Mesendoderm (in vitro differentiated cells): ENCODE data around the gene PLEKHO2.

Experiments used
- DNase-seq: peaks from one replicate; pipeline ENCODE4 v3.0.0; 2013
- H2AK5ac ChIP-seq: 2 replicates; pipeline ENCODE4 v1.6.1; 2013; ENCODE audit warnings: low read length, inconsistent platforms
- H2BK120ac ChIP-seq: 2 replicates; pipeline ENCODE4 v1.6.1; 2013; ENCODE audit warnings: low read depth, mild to moderate bottlenecking, low read length, moderate library complexity, mixed read lengths
- H2BK15ac ChIP-seq: replicated peaks from 2 replicates; pipeline ENCODE4 v1.6.1; 2013; ENCODE audit warnings: low read depth, mild to moderate bottlenecking, moderate library complexity
- H2BK5ac ChIP-seq: 2 replicates; pipeline ENCODE4 v1.6.1; 2013; ENCODE audit warnings: low read length, inconsistent platforms
- H3K18ac ChIP-seq: 2 replicates; pipeline ENCODE4 v1.6.1; 2013; ENCODE audit warnings: mild to moderate bottlenecking, low read length, mixed read lengths
- H3K23ac ChIP-seq: one replicate; pipeline ENCODE4 v1.6.1; 2013; ENCODE audit warnings: low read length
- H3K27ac ChIP-seq: 2 replicates; pipeline ENCODE4 v1.5.1; 2013; ENCODE audit warnings: low read depth, mild to moderate bottlenecking, inconsistent platforms, low read length, moderate library complexity
- H3K27me3 ChIP-seq: 2 replicates; pipeline ENCODE4 v1.6.1; 2013; ENCODE audit warnings: low read length, control low read depth, mild to moderate bottlenecking, inconsistent platforms; ENCODE audit not compliant: insufficient read depth, poor library complexity
- H3K36me3 ChIP-seq: 2 replicates; pipeline ENCODE4 v1.6.1; 2013; ENCODE audit warnings: low read length, inconsistent platforms; ENCODE audit not compliant: control insufficient read depth, insufficient read depth
- H3K4ac ChIP-seq: one replicate; pipeline ENCODE4 v1.6.1; 2013; ENCODE audit warnings: low read depth, mild to moderate bottlenecking, low read length, moderate library complexity
- H3K4me1 ChIP-seq: 2 replicates; pipeline ENCODE4 v1.6.1; 2013; ENCODE audit warnings: low read depth, low read length, inconsistent platforms; ENCODE audit not compliant: control insufficient read depth
- H3K4me2 ChIP-seq: 2 replicates; pipeline ENCODE4 v1.6.1; 2013; ENCODE audit warnings: low read length
- H3K4me3 ChIP-seq: 2 replicates; pipeline ENCODE4 v1.5.1; 2013; ENCODE audit warnings: mild to moderate bottlenecking, low read length
- H3K56ac ChIP-seq: one replicate; pipeline ENCODE4 v1.6.1; 2013; ENCODE audit warnings: low read length
- H3K79me1 ChIP-seq: 2 replicates; pipeline ENCODE4 v1.6.1; 2013; ENCODE audit warnings: low read length, inconsistent platforms
- H3K79me2 ChIP-seq: 2 replicates; pipeline ENCODE4 v1.6.1; 2013; ENCODE audit warnings: mild to moderate bottlenecking, low read length; ENCODE audit not compliant: control insufficient read depth, insufficient read depth
- H3K9ac ChIP-seq: 2 replicates; pipeline ENCODE4 v1.6.1; 2013; ENCODE audit warnings: low read length, inconsistent platforms
- H4K5ac ChIP-seq: one replicate; pipeline ENCODE4 v1.6.1; 2013; ENCODE audit warnings: low read length
- H4K8ac ChIP-seq: one replicate; pipeline ENCODE4 v1.6.1; 2013; ENCODE audit warnings: low read depth, mild to moderate bottlenecking, control low read depth, low read length, moderate library complexity
- WGBS: extraction: QIAGEN DNeasy Blood & Tissue Kit; methylation state at CpG from one replicate; pipeline ENCODE4 v1.1.7; 2013; ENCODE audit warnings: low lambda C conversion rate, missing lambda C conversion rate; ENCODE audit not compliant: insufficient coverage; ENCODE audit errors: extremely low coverage; 5-methylcytosine and 5-hydroxymethylcytosine counted together

The PLEKHO2 gene

GRCh38 chr15:64857421-64857820 is 15.7 kb downstream of the PLEKHO2 start:
- no peak overlapping the region for H3K27ac ChIP-seq
- no peak overlapping the region for H3K9ac ChIP-seq
- no peak overlapping the region for H3K56ac ChIP-seq
- no peak overlapping the region for H3K4ac ChIP-seq
- no peak overlapping the region for H2BK5ac ChIP-seq
- no peak overlapping the region for H3K23ac ChIP-seq
- H3K18ac ChIP-seq = no peak overlapping the region
- no peak overlapping the region for H4K8ac ChIP-seq
- no peaks in the 10 kb centered on the region for H3K27me3 ChIP-seq
- DNase-seq = peak; percentile 63
- H3K79me2 ChIP-seq = peaks cover 21% of the 10 kb centered on the region
- H3K4me1 ChIP-seq = peaks cover 8% of the 10 kb centered on the region
- H2AK5ac ChIP-seq = no peak overlapping the region
- no CpG with 5 or more reads among the region's 4 CpGs for WGBS
- H3K79me1 ChIP-seq = peaks cover 20% of the 10 kb centered on the region
- no peak overlapping the region for H3K4me2 ChIP-seq
- no peak overlapping the region for H2BK120ac ChIP-seq
- H3K36me3 ChIP-seq = peaks cover 2% of the 10 kb centered on the region
- H2BK15ac ChIP-seq = no peak overlapping the region
- H3K4me3 ChIP-seq = no peak overlapping the region
- no peak overlapping the region for H4K5ac ChIP-seq

- peaks cover 2% of the 10 kb centered on the region for H3K36me3 ChIP-seq
These were observed 16.4 kb downstream of the PLEKHO2 start for GRCh38 chr15:64858021-64858575.

GRCh38 chr15:64859226-64859625 is 17.5 kb downstream of the PLEKHO2 start:
- Histone ChIP-seq H2AK5ac (no peak overlapping the region), H2BK5ac (no peak overlapping the region), H2BK120ac (no peak overlapping the region), H2BK15ac (no peak overlapping the region), H3K27ac (no peak overlapping the region), H4K8ac (no peak overlapping the region), H3K4me3 (no peak overlapping the region), H3K56ac (no peak overlapping the region), H3K4me1 (peaks cover 8% of the 10 kb centered on the region), H3K23ac (no peak overlapping the region), H3K18ac (no peak overlapping the region), H3K4me2 (no peak overlapping the region), H3K9ac (no peak overlapping the region), H3K4ac (no peak overlapping the region), H3K79me1 (peaks cover 14% of the 10 kb centered on the region), H3K27me3 (no peaks in the 10 kb centered on the region), H3K79me2 (peaks cover 16% of the 10 kb centered on the region), H3K36me3 (peaks cover 2% of the 10 kb centered on the region), H4K5ac (no peak overlapping the region)
- no CpG with 5 or more reads among the region's 2 CpGs for WGBS
- no peak for DNase-seq

More at GRCh38 chr15:64858021-64858575, 16.4 kb downstream of the PLEKHO2 start:
- no peaks in the 10 kb centered on the region for H3K27me3 ChIP-seq
- H4K5ac ChIP-seq = no peak overlapping the region
- H3K79me1 ChIP-seq = peaks cover 20% of the 10 kb centered on the region
- no peak for DNase-seq
- no peak overlapping the region for H3K4me2 ChIP-seq
- no peak overlapping the region for H2AK5ac ChIP-seq
- no CpG with 5 or more reads among the region's 6 CpGs for WGBS
- peaks cover 20% of the 10 kb centered on the region for H3K79me2 ChIP-seq
- H3K4ac ChIP-seq = no peak overlapping the region
- H3K23ac ChIP-seq = no peak overlapping the region
- H3K9ac ChIP-seq = no peak overlapping the region
- H2BK5ac ChIP-seq = peak overlapping the region; percentile 12
- no peak overlapping the region for H3K4me3 ChIP-seq
- H3K56ac ChIP-seq = no peak overlapping the region
- no peak overlapping the region for H3K27ac ChIP-seq
- peaks cover 8% of the 10 kb centered on the region for H3K4me1 ChIP-seq
- no peak overlapping the region for H3K18ac ChIP-seq
- no peak overlapping the region for H2BK15ac ChIP-seq
- H4K8ac ChIP-seq = no peak overlapping the region
- no peak overlapping the region for H2BK120ac ChIP-seq

- H2AK5ac ChIP-seq = no peak overlapping the region
- no peak overlapping the region for H3K4me3 ChIP-seq
- H3K56ac ChIP-seq = no peak overlapping the region
- no peak overlapping the region for H3K27ac ChIP-seq
- no peaks in the 10 kb centered on the region for H3K27me3 ChIP-seq
- H4K5ac ChIP-seq = no peak overlapping the region
- H2BK5ac ChIP-seq = no peak overlapping the region
- peaks cover 14% of the 10 kb centered on the region for H3K79me1 ChIP-seq
- H2BK120ac ChIP-seq = no peak overlapping the region
- peaks cover 11% of the 10 kb centered on the region for H3K79me2 ChIP-seq
- H3K18ac ChIP-seq = no peak overlapping the region
- no peak overlapping the region for H3K23ac ChIP-seq
- no peak overlapping the region for H4K8ac ChIP-seq
- DNase-seq = no peak
- no peak overlapping the region for H3K9ac ChIP-seq
- peaks cover 3% of the 10 kb centered on the region for H3K36me3 ChIP-seq
- peaks cover 11% of the 10 kb centered on the region for H3K4me1 ChIP-seq
- no peak overlapping the region for H3K4me2 ChIP-seq
- H3K4ac ChIP-seq = no peak overlapping the region
- no peak overlapping the region for H2BK15ac ChIP-seq
- WGBS = no CpG with 5 or more reads among the region's 11 CpGs
These were observed 19.6 kb downstream of the PLEKHO2 start for GRCh38 chr15:64861331-64861730.

- no peak overlapping the region for H3K23ac ChIP-seq
- no peak overlapping the region for H3K4me2 ChIP-seq
- H2BK120ac ChIP-seq = no peak overlapping the region
- H2BK5ac ChIP-seq = no peak overlapping the region
- peaks cover 11% of the 10 kb centered on the region for H3K79me2 ChIP-seq
- no CpG with 5 or more reads among the region's 4 CpGs for WGBS
- no peak overlapping the region for H2BK15ac ChIP-seq
- H3K4me1 ChIP-seq = peaks cover 10% of the 10 kb centered on the region
- no peak overlapping the region for H2AK5ac ChIP-seq
- H3K4ac ChIP-seq = no peak overlapping the region
- H3K79me1 ChIP-seq = peaks cover 13% of the 10 kb centered on the region
- H3K18ac ChIP-seq = no peak overlapping the region
- no peak overlapping the region for H4K5ac ChIP-seq
- DNase-seq = peak; percentile 71
- H4K8ac ChIP-seq = no peak overlapping the region
- H3K27ac ChIP-seq = no peak overlapping the region
- H3K36me3 ChIP-seq = peaks cover 3% of the 10 kb centered on the region
- H3K56ac ChIP-seq = peak overlapping the region; percentile 60
- H3K27me3 ChIP-seq = no peaks in the 10 kb centered on the region
- no peak overlapping the region for H3K4me3 ChIP-seq
- no peak overlapping the region for H3K9ac ChIP-seq
These were observed 20.2 kb downstream of the PLEKHO2 start for GRCh38 chr15:64861960-64862359.

GRCh38 chr15:64862408-64862807 is 20.7 kb downstream of the PLEKHO2 start:
- Histone ChIP-seq H3K23ac (no peak overlapping the region), H3K27me3 (no peaks in the 10 kb centered on the region), H3K4me2 (no peak overlapping the region), H2BK120ac (no peak overlapping the region), H2AK5ac (no peak overlapping the region), H3K79me1 (peaks cover 11% of the 10 kb centered on the region), H3K9ac (no peak overlapping the region), H3K36me3 (peaks cover 3% of the 10 kb centered on the region), H3K79me2 (peaks cover 10% of the 10 kb centered on the region), H3K56ac (peak overlapping the region; percentile 60), H3K4me1 (peaks cover 9% of the 10 kb centered on the region), H4K5ac (no peak overlapping the region), H3K4me3 (no peak overlapping the region), H3K4ac (no peak overlapping the region), H4K8ac (no peak overlapping the region), H3K27ac (no peak overlapping the region), H2BK15ac (no peak overlapping the region), H2BK5ac (no peak overlapping the region), H3K18ac (no peak overlapping the region)
- no CpG with 5 or more reads among the region's 1 CpG for WGBS
- DNase-seq = no peak
